ENCODE data around the gene PRKAG1.

PRKAG1 gene

GRCh38 chr12:48954841-48955501, 63.6 kb downstream of the PRKAG1 start:
- no peak overlapping the region for H3K4me3 ChIP-seq (ENCODE audit: low read depth, low read length)
- no peak for TF ChIP-seq CTCF (IDR thresholded peaks at IDR 0.05; ENCODE audit: borderline replicate concordance, insufficient read depth, low read depth, low read length)

GRCh38 chr12:48954061-48954460, 64.5 kb downstream of the PRKAG1 start:
- H3K4me3 ChIP-seq (ENCODE audit: low read depth, low read length): no peak overlapping the region
- TF ChIP-seq CTCF (IDR thresholded peaks at IDR 0.05; ENCODE audit: borderline replicate concordance, insufficient read depth, low read depth, low read length): no peak

- no peak overlapping the region for H3K4me3 ChIP-seq (ENCODE audit: low read depth, low read length)
- no peak for TF ChIP-seq CTCF (IDR thresholded peaks at IDR 0.05; ENCODE audit: borderline replicate concordance, insufficient read depth, low read depth, low read length)
Observed at GRCh38 chr12:48952691-48953090, 65.9 kb downstream of the PRKAG1 start.
